ENCODE results near the gene PLXDC2.

- no peak for TF ChIP-seq CREM (IDR thresholded peaks at IDR 0.05; ENCODE audit: low read depth)
- no peak for TF ChIP-seq IKZF2 (IDR thresholded peaks at IDR 0.05)
- no peak for TF ChIP-seq MYB (IDR thresholded peaks at IDR 0.05; ENCODE audit: borderline replicate concordance, low read depth, low read length)
- TF ChIP-seq ELK1 (IDR thresholded peaks at IDR 0.05; ENCODE audit: low read depth, low read length): no peak
- TF ChIP-seq REST (IDR thresholded peaks at IDR 0.05; ENCODE audit: low read depth, low read length): no peak
- no peak for TF ChIP-seq CHD2 (IDR thresholded peaks at IDR 0.05; ENCODE audit: borderline replicate concordance, low read depth, low read length)
- no peak for TF ChIP-seq CTCF (IDR thresholded peaks at IDR 0.05 in 2 of 3, conservative IDR thresholded peaks at IDR 0.05 in 1 of 3; ENCODE audit: control insufficient read depth in 2 of 3, extremely low read depth in 1 of 3, insufficient read depth in 1 of 3, low read depth in 3 of 3, low read length in 3 of 3)
- no peak for TF ChIP-seq MYC (IDR thresholded peaks at IDR 0.05; ENCODE audit: insufficient read depth, insufficient read length, insufficient replicate concordance, low read length, severe bottlenecking)
- TF ChIP-seq CBX3 (IDR thresholded peaks at IDR 0.05; ENCODE audit: borderline replicate concordance, low read depth): no peak
- no peak for TF ChIP-seq SP1 (IDR thresholded peaks at IDR 0.05; ENCODE audit: low read depth, low read length)
- no peak for TF ChIP-seq GABPA (IDR thresholded peaks at IDR 0.05; ENCODE audit: low read depth)
- no peak for TF ChIP-seq POLR2AphosphoS5 (IDR thresholded peaks at IDR 0.05; ENCODE audit: low read length)
These were observed 29.5 kb downstream of the PLXDC2 start for GRCh38 chr10:19845503-19846368.
